NK-92 (cell line): Measurements from ENCODE around the gene JCAD.
A peak's percentile ranks its signal among the peaks of the same experiment; 100 is the strongest.

Source experiments
- DNase-seq: peaks from one replicate; lab custom pipeline; 2025; ENCODE audit not compliant: unreplicated experiment; lab: John Stamatoyannopoulos, UW

JCAD gene

DNA sequence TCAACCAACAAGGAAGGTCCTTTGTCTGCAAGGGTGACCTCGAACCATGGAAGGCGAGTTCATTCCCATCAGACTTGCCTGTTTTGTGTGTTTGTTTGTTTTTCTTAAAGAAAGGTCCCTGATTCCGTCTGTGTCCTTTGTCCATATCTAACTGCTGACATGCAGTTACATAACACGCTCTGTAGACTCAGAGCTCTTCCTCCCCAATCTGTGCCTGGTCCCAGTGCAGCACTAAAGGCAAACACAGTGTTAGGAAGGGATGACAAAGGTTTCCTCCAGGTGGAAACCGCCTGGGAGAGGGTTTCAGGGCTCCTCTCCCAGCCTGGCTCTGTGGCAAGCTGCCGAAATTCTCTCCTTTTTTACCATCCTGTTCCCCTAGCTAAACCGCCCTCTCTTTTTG lies 13.4 kb downstream of the JCAD start:
- no peak for DNase-seq

- DNase-seq, result no peak
Observed at GRCh38 chr10:30043476-30044270, 15.7 kb downstream of the JCAD start.

DNA sequence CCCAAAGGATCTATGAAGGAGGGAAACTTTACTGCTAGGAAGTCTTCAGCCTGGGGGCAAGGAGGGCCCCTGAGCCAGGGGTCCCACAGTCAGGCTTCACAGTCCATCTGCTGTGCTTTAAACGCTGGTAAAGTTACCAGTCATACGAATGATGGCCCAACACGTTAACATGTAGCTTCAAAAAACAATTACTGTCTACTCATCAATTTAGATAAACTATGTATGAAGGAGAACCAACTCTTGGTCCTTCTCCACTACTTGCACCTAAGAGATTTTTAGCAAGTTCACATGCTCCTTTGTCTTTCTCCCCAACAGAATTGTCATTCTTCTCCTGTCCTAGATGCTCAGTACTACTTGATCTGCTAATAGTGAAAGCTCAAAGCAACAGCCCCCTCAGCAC lies 16.6 kb downstream of the JCAD start:
- DNase-seq, result no peak

GRCh38 chr10:30041196-30042105 lies 17.9 kb downstream of the JCAD start:
- DNase-seq, result no peak

GRCh38 chr10:30040597-30040996 lies 18.8 kb downstream of the JCAD start:
- DNase-seq, result no peak

GRCh38 chr10:30039988-30040387 lies 19.4 kb downstream of the JCAD start:
- no peak for DNase-seq

GRCh38 chr10:30039567-30039966 lies 19.8 kb downstream of the JCAD start:
- DNase-seq, result no peak

- DNase-seq, result no peak
Observed at GRCh38 chr10:30038781-30039536, 20.4 kb downstream of the JCAD start.

DNA sequence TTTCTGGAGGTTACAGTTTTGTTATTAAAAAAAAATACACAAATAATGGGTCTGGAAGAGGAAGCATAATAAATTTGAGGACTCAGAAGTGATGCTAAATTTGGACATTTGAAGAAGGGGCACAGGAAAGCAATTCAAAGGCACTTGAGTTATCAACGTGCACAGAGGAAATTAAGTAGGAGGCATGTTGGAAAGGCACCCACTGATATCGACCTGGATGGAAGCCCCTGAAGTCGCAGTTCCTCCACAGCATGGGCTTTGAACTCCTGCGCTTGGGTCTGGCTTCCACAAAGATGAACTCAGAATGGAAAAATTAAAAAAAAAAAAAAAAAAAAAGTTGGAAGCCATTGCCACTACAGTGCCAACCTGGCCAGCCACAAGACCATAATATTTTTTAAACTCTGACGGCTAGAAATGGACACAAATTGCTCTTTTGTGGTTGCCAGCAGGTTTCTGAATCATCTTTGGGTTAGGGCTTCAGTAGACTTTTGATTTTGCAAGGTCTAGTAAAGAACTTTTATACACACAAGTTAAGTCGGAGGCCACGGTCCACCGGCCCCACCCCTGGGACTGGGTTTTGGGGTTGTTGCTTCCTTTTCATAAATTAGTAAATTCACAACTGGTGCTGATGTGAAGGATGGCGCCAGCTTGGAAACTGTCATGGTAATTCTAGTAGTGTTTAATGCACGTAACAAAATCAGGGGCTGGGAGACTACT lies 21.6 kb downstream of the JCAD start:
- no peak for DNase-seq

DNA sequence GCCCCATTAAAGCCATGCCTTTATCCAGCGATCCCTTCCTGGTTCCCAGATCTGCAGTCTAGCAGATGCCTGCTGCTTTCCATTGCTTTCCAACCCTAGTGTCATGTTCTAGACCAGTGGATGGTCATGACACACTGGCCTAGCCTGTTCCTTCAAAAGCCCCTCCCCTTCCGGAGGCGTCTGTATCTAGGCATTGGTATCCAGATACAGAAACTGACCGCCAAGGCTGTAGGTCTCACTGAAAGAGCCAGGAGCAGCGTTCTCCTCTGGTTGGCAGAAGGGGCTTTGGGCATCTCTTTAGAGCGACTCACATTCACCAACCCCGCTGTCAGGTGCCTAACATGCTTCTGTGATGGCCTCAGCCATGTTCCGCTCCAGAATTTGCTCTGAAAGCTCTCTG lies 22.6 kb downstream of the JCAD start:
- no peak for DNase-seq

DNA sequence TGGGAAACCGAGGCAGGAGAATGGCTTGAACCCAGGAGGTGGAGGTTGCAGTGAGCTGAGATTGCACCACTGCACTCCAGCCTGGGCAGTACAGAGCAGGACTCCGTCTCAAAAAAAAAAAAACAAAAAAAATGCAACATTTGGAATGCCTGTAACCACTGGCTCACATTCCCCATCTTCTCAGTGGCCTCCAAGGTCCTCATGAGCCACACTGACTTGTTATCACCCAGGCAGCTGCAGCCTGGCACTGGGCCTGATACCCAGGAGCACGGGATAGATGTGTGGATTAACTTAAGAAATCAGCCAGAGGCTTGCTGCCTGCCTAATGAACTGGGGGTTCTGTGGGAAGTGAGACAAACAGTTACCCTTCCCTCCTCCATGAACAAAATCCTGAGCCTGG lies 23.0 kb downstream of the JCAD start:
- no peak for DNase-seq

- DNase-seq, result no peak
Observed at GRCh38 chr10:30034433-30035137, 24.8 kb downstream of the JCAD start.

GRCh38 chr10:30032125-30032524 lies 27.3 kb downstream of the JCAD start:
- no peak for DNase-seq

GRCh38 chr10:30029872-30030256 lies 29.5 kb downstream of the JCAD start:
- no peak for DNase-seq

DNA sequence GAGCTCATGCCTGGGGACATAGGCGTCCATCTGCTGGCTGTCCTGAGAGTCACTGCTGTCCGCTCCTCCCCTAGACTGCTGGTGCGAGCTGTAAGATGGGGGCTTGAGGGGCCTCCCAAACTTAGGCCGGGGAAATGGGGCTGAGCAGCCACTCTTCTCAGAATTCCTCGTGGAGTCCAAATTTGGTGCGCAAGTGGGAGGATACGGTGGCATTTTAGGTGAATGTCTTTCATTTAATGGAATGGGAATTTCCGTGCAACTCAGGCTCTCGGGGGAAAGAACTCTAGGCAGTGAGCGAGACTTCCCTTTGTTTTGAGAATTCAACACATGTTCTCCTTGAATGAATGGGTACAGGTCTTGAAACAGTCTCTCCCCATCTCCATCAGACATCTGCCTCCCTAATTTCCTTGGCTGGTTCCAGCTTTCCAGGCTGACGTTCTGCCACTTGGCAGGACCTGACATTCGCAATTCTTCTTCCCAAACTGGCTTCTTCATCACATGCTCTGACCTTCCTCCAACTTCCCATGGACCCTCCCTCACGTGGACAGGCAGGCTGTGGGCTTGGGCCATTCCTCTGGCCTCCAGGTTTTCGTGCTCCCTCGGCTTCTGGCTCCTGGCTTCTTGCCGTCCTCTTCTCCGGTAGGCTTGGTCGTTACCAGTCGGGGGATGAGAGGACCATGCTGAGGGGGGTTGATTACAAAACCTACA lies 30.1 kb downstream of the JCAD start:
- DNase-seq, result no peak

- DNase-seq, result no peak
Observed at GRCh38 chr10:30028738-30029030, 30.7 kb downstream of the JCAD start.

- DNase-seq, result no peak
Observed at GRCh38 chr10:30028006-30028737, 31.2 kb downstream of the JCAD start.

DNA sequence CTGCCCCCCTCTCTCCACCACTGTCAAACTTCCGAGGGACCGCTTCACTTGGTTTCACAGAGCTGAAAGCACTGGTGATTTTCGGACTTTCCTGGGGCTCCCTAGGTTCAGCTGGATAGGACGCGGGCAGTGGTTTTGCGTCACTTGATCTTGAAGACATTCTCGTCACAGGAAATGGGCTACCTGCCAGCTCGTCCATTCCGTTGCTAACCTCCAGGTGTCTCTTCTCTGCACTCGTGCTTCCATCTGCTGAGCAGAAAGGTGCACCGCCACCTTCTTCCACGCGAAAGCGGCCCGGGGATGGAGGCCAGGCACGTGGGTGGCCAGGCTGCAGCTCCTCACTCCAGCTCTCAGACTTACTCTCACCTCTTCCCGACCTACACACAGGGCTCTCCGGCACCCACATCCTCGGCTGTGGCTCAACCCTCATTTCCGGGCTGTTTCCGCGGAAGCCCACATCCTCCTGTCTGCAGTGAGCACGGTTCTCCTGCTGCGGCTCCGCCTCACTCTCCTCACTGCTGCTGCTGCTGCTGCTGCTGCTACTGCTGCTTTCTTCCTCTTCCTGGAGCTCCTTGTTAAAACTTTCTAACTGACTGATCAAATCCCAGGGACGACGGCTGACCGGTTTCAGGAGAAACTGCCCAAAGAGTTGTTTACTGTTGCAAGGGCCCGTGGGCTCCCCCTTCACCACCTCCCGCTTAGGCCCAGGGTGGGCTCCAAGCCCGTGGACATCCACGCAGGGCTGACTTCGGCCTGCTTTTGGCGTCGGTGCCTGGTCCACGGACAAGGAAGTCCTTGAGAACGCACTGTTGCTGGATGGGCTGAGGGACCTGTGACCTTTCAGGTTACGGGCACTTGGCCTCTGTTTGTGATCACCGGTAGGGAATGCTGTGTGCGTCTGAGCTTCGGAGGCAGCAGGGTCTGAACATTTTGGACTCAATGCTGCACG lies 32.1 kb downstream of the JCAD start:
- peak; percentile 14 for DNase-seq
